GM19397 (cell line): ENCODE measurements around the gene RGCC.
"Not testable (repeated sequence)": the region's sequence is repeated elsewhere in the genome, so short reads cannot be mapped to it uniquely, and the experiment has no call there.

Source experiments
- ATAC-seq: cut with Tn5 transposase; IDR thresholded peaks from one replicate; pipeline ENCODE4 v1.9.1; 2021; ENCODE audit warnings: mild to moderate bottlenecking, moderate library complexity; ENCODE audit not compliant: unreplicated experiment

RGCC gene, protein sequence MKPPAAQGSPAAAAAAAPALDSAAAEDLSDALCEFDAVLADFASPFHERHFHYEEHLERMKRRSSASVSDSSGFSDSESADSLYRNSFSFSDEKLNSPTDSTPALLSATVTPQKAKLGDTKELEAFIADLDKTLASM

DNA sequence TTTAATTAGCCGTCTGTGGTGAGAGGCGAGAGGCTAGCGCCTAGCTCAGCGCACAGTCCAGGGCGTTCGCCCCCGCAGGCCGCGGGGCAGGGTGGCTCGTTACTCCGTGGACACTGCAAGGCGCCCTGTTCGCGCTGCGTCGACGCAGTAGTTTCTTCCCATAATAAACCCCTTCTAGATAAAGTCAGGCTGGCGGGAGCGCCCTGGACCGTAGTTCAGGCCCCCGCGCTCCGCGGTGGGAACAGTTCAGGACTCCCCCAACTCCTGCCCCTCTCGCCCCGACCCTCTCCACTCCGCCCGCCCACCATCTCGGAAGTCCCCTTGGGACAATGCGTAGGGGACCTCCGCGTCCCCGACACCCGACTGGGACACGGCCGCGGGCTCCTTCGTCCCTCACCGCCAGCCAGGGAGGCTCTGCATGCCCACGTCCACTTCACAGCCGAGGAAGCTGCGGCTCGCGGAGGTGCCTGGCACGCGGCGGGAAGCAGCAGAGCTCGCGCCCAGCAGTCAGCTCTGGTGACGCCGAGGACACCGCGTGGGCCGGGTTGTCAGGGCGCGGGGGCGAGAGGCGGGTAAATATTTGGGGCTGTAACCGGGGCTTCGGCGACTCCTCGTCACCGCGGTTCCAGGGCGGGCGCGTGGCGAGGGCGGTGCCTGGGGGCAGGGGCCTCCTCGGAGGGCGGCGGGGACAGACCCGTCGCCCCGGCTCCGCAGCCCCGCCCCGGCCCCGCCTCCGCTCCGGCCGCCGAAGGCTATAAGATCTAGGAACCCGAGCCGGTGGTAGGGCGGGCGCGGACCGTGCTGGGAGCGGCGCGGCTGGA lies at the start of gene RGCC:
TSS of gene RGCC (plus strand) at position 783 of the 821 bp plus-strand sequence. CDS start 158 bp downstream, outside the sequence.
- ATAC-seq: peak; percentile 69

DNA sequence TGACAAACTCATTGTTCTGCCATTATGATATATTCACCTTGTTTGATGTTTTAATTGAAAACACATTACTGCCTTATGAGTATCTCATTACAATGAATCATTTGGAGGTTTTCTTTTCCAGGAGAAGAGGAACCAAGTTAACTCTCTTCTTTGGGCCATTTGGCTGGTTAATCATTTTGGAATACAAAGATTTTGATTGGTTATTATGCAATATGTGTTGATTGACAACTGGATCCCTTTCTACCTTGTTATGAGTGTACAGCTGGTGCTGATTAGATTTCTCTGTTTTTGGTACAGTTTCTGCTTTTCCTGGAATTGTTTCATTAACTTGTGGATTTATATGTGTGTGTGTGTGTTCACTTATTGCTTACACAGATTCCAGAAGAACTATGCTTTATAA lies 49.2 kb upstream of the RGCC start:
- no peak for ATAC-seq

DNA sequence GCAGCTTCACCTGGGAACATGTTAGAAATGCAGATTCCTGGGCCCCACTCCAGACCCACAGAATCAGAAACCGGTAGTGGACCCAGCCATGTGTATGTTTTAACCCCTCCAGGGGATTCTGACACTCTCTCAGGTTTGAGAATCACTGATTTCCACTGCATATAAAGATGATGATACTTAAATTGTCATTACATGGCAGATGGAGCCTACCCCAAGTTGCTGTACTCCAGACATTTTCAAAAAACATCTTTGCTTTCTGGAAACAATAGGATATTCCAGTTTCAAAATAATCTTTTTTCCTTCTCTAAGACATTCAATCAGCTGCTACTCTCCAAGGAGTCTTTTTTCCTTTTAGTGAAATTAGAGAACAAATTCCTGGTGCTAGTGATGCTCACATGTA lies 48.6 kb upstream of the RGCC start:
- no peak for ATAC-seq

DNA sequence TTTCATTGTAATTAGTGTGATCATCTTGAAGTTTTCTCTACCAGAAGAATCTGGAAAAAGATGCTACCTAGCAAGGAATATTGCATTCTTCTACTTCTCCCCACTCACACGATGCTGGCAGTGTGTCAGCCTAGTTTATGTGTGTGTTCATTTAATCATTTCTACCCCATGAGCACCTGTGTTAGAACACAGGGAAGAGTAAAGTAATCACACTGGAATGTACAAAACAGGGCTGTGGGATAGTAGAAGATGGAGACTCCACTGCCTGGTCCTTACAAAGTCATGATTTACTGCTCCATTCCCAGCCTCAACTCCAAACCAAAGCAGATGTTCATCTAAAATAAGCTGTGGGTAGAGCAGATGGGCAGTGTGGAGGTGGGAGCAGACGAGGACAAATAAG lies 47.7 kb upstream of the RGCC start:
- ATAC-seq: no peak

DNA sequence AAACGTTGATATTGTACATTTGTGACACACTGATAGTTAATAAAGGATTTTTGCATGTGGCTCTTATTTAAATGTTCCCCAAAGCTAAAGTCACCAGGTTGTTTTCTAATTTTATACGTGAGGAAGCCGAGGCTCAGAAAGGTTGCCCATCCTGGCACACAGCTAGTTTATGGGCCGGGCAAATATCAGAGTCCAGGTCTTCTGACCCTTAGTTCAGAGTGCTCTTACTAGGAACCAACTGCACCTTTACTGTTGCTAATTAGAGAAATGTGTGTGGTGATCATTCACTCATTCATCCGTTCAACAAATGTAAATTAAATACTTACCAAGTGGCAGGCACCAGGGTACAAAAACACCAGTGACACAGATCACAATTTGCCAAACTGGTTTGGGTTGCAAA lies 46.3 kb upstream of the RGCC start:
- ATAC-seq: no peak

DNA sequence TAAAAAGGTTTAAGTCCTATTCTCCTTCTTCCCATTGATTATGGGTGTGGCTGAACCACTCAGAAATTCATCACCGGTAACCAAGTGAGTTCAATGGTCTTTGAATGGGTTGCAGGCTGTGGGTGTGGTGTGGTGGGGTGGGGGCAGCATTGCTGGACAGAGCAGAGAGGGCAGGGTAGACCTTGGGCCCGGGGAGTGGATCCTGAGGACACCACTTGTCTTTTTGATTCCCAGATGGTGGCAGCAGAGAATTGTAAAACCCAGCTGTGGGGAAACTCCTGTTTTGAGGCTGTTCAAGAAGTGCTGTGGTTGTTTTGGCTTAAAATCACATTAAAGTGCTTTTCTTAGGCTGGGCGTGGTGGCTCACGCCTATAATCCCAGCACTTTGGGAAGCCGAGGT lies 45.8 kb upstream of the RGCC start:
- no peak for ATAC-seq

DNA sequence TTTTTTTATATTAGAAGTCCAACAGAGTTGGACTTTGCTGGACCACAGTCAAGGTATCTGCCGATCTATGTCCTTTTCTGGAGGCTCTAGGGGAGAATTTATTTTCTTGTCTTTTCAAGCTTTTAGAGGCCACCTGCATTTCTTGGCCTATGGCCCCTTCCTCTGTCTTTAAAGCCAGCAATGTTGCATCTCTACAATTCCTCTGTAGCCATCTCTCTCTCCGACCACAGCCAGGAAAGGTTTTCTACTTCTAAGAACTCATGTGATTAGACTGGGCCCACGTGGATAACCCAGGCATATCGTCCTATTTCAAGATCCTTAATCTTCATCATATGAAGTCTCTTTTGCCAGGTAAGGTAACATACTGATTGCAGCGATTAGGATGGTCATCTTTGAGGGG lies 43.5 kb upstream of the RGCC start:
- no peak for ATAC-seq

DNA sequence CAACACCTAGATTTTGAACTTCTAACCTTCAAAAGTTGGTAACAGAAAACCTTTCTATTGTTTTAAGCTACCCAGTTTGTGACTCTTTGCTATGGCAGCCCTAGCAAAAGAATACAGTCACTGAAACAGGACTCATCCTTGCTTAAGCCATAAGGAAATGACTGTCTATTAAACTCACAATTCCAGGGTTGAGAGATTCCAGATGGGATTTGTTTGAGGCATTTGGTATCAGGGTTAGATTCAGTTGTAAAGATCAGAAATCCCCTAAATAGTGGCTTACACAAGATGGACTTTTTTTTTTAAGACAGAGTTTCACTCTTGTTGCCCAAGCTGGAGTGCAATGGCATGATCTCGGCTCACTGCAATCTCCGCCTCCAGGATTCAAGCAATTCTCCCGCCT lies 41.1 kb upstream of the RGCC start:
- ATAC-seq: no peak

DNA sequence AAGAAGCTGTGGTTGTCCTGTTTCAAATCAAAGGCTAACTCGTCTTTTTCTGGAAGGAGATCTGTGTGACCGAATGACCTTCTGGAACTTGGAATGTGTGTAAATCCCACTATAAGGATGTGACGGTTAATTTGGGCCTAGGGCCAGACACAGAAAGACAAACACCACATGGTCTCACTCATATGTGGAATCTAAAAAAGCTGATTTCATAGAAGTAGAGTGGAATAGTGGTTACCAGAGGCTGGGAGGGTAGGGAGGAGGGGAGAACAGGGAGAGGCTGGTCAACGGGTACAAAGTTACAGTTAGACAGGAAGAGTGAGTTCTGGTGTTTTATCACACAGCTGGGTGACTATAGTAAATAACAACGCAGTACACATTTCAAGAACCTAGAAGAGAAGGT lies 39.3 kb upstream of the RGCC start:
- no peak for ATAC-seq

DNA sequence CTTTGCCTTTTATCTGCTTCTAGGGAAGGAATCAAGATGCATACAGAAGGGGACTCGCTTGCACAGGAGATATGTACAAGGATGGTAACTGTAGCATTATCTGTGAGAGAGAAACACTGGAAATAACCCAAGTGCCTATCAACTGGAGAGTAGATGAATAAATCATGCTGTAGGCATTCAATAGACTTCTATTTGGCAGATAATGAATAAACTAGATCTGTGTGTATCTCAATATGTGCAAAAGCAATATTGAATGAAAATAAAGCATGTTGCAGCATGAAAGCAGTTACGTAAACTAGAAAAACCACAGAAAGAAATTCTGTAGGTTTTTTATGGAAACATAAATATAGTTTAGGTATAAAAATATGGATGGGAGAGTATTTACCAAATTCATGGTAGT lies 38.6 kb upstream of the RGCC start:
- no peak for ATAC-seq

DNA sequence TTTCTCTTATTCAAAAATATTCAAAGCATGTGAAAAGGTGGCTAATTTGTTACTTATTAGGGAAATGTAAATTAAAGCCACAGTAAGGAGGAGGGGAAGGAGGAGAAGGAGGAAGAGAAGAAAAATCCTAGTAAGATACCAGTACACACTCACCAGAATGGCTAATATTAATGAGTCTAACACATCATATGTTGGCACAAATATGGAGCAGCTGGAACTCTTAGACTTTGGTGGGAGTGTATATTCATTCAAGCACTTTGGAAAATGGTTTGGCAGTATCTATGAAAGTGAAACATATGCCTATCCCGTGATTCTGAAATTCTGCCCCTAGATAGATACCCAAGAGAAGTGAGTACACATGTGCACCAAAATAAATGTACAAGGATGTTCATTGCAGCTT lies 38.1 kb upstream of the RGCC start:
- no peak for ATAC-seq

DNA sequence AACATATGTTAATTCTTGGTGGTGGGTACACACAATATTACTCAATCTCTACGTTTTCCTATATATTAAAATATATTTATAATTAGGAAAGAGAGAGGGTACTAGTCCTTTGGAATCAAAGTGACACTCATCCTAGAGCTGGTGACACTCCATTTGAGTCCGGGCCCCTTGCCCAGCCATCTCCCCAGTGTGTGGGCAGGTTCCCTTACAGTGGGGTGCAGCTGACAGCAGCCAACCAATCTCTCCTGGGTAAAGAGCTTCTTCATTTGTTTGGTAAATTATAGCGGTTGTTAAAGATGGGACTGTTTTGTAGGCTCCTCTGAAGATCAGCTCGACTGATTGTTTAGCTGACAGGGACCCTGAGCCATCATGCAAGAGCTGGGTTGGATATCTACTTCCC lies 37.2 kb upstream of the RGCC start:
- ATAC-seq: no peak

DNA sequence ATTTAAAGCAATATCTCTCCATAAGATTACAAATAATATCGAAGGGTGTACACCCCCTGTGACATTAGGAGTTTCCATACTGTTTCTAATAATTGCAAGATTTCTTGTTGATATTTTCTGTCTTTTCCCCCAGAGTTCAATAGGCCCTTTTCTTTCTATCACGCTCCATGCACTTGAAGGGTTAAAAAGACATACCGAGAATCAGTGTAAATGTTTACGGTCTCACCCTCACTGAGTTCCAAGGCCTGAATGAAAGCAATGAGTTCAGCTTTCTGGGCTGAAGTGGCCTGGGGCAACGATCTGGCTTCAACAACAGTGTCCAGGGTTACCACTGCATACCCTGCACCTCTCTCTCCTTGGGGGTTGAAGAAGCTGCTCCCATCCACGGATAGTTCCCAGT lies 36.0 kb upstream of the RGCC start:
- not testable (repeated sequence) for ATAC-seq

DNA sequence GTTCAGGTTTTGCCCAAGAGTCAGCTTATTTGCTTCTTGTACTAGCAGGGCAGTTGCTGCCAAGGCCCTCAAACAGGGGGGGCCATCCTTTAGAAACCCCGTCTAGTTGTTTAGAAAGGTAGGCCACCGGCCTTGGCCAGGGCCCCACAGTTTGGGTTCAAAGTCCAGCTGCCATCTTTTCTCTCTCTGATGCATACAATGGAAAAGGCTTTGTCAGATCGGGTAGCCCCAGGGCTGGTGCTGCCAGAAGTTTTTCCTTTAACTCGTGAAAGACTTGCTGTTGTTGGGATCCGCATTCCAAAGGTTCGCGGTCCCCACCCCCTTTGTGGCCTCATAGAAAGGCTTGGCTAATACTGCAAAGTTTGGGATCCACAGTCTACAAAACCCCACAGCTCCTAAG lies 35.4 kb upstream of the RGCC start:
- ATAC-seq: not testable (repeated sequence)

DNA sequence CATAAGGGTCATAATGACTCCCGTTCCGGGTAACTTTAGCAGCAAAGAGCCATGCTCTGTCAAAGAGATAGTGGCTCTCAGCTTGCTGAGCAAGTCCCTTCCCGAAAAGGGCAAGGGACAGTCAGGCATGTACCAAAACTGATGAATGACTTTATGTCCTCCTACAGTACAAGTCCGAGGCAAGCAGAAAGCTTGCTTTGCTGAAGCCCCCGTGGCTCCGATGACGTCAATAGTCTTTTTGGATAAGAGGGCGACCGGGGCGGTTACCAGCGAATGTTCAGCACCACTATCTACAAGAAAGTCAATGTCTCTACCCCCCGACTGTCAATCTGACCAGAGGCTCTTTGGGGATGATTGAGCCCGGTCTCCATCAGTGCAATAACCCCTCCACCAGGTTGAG lies 34.1 kb upstream of the RGCC start:
- ATAC-seq: not testable (repeated sequence)

DNA sequence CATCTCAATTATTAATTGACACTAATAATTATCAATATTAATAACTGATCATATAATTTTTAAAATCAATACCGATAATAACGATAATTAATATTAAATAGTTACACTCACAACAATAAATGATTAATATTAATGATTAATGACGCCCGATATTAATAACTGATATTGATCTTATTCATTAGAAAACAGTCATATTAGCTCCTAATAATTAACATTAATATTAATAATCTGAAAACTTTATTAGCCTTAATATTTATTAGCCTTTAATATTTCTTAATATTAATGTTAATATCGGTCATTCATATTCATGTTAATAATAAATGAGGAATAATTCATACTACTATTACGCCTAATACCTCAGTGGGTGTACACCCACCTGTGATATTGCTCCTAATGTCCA lies 32.7 kb upstream of the RGCC start:
- not testable (repeated sequence) for ATAC-seq

DNA sequence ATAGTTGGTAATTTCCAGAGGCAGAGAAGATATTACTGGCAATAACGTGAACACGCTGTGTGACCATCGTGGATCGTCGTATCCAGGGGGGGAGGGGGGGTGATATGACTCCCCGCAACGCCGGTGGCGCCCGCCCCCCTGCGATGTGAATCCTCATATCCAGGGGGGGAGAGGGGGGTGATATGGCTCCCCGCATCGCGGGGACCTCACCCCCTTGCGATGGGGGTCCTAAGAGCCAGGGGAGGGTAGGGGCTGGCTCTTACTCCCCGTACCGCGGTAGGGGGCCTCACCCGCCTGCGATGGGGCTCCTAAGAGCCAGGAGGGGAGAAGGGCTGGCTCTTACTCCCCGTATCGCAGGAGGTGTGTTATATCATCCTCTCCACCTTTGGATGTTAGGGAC lies 31.3 kb upstream of the RGCC start:
- ATAC-seq: no peak

DNA sequence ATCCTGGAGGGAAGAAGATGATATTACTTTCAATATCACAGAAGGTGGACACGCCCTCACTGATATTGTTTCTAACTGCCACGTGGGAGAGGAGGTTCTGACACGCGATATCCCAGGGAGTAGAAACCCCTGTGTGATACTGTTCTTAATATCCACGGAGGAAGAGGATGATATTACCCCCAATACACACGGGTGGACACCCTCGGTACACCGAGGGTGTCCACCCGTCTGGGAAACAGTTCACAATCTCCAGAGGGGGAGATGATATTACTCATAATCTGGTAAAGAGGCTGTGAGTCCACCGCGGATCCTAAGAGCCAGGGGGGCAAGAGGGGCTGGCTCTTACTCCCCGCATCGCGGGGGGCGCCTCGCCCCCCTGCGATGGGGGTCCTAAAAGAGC lies 29.7 kb upstream of the RGCC start:
- no peak for ATAC-seq

DNA sequence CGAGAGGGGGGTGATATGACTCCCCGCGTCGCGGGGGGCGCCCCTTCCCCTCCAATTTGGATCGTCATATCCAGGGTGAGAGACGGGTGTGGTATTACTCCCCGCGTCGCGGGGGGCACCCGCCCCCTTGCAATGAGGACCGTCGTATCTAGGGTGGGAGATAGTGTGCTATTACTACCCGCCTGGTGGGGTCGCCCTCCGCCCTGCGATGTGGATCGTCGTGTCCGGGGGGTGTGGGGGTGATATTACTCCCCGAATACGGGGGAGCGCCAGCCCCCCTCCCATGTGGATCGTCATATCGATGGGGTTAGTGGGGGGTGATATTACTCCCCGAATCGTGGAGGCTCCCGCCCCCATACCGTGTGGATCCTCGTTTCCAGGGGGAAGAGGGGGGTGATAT lies 29.2 kb upstream of the RGCC start:
- no peak for ATAC-seq

DNA sequence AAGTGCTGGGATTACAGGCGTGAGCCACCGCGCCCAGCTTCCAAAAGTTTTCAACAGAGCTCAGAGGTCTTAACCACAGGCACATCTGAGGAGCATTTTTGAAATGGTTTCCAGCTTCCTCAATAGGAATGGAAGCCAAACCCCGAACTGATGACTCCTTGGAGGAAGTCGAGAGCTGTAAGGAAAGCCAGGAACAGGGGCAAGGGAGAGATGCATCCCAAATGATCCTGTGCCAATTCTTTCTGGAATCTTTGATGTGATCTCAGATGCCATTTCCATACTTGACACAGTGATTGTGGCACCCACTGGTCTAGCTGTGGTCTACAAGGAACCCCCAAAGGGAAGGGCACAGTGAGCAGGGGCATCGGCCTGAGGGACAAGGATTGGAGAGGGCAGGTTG lies 23.3 kb upstream of the RGCC start:
- ATAC-seq: not testable (repeated sequence)

DNA sequence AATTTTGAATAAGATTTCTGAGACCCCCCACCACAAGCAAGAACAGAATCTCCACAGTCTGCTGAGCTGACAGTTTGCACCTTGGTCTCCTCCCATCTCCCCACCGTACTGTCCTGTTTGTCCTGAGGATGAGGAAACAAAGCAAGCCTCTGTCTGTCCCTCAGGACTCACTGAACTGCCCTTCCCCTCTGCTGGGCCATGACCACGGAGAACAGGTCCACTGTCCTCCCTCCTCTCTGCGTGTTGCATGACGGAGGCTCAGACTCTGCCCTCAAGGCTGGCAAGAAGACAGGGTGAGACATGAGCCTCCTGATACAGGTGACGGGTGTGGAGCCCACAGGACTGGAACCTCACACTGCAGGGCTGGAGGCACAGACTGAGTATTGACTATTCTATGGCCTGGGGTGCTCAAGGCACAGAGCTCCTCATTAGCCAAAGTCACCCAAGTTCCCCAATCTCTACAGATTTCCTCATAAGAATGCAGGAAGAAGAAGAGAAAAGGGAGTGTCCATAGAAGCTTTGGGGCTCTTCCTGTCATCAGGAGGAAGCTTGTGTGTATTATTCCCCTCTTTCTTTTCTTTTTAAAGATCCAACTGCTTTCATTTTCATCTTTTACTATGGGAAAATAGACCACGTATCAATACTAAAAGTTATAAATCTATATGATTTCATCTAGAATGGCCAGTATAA lies 22.4 kb upstream of the RGCC start:
- no peak for ATAC-seq

DNA sequence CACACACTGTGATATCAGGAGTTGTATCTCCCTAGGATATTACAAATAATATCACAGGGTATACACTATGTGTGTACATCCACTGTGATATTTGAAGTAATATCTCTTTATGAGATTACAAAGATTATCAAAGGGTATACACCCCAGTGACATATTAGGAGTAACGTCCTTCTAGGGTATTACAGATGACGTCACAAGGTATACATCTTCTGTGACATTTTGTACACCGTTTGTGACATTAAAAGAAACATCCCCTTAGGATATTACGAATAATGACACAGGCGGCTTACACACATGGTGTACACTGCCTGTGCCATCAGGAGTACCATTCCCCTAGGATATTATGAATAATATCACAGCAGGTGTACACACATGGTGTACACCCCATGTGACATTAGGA lies 13.4 kb upstream of the RGCC start:
- ATAC-seq: no peak
